IPS-NIHi7 (cell line): ENCODE data around the gene TSPAN14.
A peak's percentile ranks its signal among the peaks of the same experiment; 100 is the strongest.
"Not testable (repeated sequence)": the region's sequence is repeated elsewhere in the genome, so short reads cannot be mapped to it uniquely, and the experiment has no call there.

ENCODE experiments used
- DNase-seq: peaks from one replicate; pipeline ENCODE4 v3.0.0; 2012; ENCODE audit warnings: mixed read lengths; ENCODE audit errors: extremely low spot score

Gene TSPAN14, protein sequence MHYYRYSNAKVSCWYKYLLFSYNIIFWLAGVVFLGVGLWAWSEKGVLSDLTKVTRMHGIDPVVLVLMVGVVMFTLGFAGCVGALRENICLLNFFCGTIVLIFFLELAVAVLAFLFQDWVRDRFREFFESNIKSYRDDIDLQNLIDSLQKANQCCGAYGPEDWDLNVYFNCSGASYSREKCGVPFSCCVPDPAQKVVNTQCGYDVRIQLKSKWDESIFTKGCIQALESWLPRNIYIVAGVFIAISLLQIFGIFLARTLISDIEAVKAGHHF

DNA sequence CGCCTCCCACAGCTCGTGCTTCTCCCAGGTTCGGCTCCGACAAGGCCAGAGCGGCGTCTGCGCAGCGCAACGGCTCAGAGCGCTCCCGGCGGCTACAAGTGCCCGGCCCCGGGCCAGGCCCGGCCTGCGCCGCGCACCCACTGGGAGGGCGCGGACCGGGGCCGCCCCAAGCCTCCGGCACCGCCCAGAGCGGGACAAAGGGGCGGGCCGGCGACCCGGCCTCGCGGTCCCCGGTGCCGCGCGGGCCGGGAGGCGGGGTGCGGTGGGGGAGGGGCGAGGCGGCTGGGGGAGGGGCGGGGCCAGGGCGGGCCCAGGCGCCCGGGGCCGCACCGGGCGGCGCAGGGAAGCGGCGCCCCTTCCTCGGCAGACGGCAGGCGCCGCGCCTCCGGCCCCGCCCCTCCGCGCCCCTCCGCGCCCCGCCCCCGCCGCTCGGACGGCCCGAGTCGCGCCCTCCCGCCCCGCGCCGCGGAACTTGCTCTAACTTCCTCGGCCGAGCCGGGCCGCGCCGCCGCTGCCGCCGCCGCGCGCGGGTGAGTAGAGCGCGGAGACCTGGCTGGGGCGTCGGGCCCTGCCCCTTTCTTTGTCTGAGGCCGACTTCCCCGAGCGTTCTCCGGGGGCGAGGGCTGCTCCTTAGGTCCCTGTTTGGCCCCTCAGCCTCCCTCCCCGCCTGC is at the start of gene TSPAN14:
TSPAN14 (plus strand) TSS at position 469 of the 671 bp plus-strand sequence. CDS start 34,924 bp downstream, outside the sequence.
- peak; percentile 90 for DNase-seq

DNA sequence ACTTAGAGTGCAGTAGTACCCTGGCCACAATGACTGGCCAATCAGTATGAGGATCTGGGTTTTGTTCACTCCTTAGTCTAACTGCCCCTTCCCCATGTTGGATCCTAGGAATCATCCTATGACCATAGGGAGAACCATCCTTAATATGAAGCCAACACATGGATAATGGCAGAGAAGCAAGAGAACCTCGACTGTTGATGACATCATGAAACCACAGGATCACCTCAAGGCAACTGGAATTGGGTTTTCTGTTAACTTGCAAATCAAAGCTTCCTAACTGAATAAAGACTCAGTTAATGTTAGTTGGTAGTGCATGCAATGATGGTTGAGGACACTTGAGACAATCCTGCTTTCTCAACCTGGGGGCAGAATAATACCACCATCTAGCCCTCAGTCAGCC is 49.1 kb upstream of the TSPAN14 start:
- DNase-seq, result no peak

DNA sequence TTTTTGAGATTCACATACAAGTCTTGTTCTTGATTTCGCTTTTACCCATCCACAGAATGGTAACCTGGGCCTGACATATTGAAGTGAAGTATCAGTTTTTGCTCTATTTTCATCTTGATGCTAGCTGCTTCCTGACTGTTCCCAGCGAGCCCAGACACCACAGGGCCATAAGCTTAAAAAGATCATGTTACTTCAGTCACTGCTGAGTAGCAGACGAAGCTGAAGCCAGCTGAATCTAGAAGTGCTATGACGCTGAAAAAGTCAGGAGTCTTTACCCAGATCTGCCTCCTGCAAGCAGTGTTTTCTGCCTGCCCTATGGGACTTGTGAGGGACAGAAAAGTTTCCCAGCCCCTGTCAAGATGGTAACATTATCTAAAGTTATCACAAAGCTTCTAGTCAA is 48.5 kb upstream of the TSPAN14 start:
- DNase-seq, result peak; percentile 38

DNA sequence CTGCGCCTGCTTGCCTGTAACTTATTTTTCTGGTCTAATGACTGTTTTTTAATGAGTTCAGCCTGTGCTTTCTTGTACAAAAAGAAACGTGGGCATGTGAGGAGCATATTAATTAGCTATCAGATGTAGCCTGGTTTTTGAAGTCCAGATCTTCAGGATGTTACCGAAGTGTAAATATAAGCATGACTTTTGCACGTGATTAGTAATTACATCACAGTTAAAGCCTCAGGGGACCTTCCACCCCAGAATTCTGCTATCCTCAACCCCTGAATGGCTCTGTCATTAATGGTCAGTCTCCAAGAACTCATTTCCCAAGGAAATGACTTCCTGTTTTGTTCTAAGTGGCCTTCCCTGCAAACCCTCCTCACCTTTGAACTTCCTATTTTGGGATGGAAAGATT is 47.9 kb upstream of the TSPAN14 start:
- DNase-seq, result no peak

DNA sequence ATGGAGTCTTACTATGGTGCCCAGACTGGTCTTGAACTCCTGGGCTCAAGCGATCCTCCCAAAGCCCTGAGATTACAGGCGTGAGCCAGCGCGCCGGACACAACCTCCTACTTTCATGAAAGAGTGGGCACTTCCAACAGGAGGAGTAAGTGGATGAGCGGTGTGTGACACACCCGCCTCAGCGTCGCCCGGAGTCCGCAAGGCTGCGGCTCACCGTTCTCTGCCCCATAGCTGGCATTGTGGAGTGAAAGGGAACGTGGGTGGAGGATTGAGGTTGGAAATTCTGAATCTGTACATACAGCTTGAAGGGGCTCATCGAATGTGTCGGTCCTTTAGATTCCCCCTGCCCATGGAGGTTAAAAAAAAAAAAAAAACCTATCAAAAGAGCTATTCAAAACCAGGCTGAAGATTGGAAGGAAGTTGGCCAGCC is 46.3 kb upstream of the TSPAN14 start:
- peak; percentile 35 for DNase-seq

DNA sequence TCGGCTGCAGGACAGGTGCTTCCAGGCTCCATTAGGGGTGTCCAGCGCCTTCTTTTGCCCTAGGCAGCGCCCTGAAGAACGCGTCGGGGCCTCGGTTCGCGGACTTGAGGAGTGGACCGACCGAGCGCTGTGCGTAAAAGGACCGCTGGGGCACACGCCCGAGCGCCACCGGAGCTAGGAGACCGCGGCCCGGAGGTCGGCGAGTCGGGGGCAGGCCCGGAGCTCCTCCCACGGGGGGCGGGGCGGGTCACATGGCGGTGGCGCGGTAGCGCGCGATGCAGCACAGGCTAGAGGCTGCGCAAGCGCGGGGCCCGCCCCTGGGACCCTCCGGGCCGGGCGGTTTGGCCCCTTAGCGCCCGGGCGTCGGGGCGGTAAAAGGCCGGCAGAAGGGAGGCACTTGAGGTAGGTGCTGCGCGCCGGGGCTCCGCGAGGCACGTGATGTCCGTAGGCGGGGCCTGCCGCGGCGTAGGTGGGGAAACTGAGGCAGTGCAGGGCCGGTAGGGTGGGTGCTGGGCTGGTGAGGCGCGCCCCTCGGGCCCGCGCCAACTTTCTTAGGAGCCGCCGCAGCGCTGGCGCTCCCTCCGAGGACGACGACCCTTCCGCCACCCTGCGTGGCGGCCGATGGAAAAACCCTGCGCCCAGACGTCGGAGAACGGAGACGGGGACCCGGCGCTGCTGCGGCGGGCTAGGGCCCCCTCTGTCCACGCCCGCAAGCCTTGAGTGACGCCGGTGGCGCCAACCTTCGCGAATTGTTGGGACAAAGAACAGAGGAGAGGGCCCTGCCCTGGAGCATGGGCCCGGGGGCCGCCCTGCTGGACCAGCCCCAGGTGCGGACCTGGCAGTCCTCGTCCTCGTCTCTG is 45.6 kb upstream of the TSPAN14 start, which contains the start of gene PRXL2A:
PRXL2A (plus strand) TSS at position 310 of the 860 bp plus-strand sequence. CDS start 11,917 bp downstream, outside the sequence.
- DNase-seq, result peak; percentile 98

DNA sequence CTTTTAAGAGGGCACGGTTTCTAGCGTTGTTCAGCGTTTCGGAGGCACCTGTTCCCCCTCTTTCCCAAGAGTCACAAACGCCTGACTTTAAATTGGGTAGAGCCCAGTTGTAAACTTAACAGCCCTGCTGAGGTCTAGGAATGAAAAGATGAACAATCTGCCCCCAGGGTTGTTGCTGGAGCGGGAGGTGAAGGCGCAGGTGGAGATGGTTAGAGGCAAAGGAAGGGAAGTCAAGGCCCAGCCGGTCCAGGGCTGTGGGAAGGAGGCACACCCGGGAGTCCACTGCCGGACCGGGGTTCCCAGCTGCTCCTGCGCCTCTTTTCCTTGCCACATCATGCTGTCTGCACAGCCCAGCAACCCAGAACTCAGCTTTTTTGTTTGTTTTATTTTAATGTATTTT is 45.0 kb upstream of the TSPAN14 start:
- no peak for DNase-seq

DNA sequence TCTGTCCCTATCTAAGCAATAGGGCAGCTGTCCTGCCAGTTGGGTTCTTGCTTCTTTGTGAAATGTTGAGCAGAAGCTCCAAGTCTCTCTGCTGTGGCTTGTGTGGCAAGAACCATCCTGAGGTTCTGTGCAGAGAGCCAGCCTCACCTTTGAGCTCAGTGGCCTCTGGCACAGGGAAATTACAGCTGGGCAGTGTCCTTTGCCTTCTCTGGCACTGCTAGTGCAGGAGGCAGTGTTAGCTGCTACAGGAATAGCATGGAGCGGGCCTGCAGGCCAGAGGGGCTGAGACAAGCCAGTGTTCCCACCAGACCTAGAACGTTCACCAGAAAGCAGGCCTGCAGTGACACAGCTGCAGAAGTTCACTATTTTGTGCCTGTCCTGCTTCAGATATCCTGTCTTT is 44.0 kb upstream of the TSPAN14 start:
- DNase-seq, result no peak

DNA sequence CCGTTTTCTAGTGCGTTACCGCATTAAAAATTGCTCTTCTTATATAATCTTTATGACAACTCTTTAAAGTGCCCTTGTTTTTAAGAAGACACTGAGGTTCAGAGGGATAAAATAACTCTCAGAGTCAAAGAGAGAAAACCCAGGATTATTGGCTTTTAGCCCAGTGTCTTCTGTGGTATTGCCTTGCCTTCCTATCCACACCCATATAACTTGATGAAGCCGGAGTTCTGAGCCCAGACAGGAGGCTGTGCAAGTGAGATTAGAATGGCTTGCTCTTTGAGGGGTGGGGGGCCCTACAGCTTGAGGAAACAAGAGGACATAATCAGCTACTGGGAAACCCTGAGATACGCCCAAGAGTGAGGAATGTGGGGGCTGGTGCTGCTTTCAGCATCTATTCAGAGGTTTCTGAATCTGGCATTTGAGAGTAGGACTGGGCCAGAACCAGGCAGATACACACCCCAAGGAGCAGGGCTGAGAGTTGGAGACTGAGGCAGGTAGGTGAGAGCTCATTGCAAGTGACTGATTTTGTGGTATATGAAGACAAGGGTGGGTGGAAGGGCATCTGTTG is 43.4 kb upstream of the TSPAN14 start:
- DNase-seq, result no peak

DNA sequence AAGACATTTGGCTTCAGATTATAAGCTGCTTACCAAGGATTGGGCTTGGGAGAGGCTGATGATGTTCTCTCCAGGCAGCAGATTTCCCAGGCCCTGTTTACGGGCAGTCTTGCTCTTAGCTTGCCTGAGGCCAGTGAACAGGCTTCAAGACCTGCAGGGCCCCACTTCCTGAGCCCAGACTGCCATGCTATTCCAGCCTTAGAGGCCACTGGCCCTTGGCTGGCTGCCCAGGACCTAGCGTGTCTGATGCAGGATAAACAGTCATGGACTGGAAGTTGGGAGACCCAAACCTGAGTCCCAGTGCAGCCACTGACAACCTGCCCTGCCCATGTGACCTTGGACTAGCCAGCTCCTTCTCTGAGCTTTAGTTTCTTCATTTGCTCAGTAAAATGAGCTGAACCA is 42.8 kb upstream of the TSPAN14 start:
- no peak for DNase-seq

DNA sequence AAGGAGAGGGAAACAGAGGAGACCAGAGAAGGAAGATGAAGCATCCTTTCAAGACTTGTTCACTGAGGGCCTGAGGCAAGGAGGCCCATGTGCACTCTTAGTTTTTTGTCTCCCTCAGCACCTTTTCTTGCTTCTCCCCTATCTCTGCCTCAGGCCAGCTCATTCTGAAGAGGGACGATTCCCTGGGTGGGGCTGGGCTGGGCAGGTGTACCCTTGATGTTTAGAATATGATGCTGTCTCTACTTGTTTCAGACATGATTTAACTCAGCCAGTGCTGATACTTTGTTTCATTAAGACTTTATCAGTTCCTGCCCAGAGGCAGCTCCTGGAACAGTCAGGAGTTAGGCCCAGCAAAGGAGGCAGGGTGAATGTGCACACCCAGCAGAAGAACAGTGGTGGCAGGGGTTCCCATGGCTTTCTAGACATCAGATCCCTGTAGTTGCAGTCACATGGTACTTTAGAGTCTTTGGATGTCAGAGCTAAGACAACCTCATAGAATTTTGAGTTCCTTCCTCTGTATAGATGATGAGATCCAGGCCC is 42.4 kb upstream of the TSPAN14 start:
- no peak for DNase-seq

DNA sequence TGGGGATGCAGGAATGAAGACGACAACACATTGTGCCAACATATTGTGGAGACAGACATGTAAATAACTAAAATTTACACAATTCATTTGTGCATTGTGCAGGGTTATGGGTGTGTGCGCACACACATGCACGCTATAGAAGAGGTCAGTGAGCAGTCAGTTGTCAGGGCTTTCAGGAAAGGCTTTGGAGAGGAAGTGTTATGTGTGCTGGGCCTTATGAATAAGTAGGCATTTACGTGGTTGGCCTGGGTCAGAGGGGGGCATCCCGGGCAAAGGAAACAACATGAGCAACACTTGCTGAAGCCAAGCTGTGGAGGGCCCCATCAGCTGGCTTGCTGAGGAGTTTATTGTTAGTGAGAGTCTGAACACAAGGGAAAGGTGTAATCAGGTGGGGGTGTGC is 41.6 kb upstream of the TSPAN14 start:
- no peak for DNase-seq

DNA sequence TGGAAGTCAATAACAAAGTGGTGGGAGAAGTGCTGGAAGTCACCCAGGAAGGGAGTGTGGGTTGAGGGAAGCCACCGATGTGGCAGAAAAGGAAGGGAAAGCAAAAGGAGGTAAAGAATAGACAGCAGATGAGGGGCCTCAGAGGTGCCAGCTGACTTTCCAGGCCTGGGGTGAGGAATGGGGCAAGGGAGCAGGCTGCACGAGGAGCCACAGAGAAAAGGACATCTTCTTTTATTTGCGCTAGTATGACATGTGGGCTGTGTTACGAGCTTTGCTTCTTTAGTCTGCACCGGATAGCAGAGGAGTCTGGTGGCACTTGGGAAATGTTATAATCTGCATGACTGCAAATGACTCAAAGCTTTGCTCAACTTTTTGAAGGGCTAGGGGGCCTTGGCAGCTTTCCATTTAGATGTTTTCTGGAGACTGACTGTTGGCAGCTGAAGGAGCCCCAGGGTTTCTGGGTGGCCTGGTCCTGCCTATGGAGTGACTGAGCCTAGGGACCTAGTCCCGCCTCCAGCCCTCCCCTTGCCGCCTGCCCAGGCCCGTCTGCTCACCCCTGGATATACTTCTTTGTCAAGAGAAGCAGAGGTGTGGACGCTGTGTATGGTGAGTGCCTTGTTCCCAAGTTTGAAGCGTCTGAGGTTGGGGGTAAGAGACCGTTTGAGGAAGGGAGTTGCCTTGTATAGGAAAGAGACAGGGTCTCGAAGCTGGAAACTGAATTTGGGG is 40.7 kb upstream of the TSPAN14 start:
- no peak for DNase-seq

DNA sequence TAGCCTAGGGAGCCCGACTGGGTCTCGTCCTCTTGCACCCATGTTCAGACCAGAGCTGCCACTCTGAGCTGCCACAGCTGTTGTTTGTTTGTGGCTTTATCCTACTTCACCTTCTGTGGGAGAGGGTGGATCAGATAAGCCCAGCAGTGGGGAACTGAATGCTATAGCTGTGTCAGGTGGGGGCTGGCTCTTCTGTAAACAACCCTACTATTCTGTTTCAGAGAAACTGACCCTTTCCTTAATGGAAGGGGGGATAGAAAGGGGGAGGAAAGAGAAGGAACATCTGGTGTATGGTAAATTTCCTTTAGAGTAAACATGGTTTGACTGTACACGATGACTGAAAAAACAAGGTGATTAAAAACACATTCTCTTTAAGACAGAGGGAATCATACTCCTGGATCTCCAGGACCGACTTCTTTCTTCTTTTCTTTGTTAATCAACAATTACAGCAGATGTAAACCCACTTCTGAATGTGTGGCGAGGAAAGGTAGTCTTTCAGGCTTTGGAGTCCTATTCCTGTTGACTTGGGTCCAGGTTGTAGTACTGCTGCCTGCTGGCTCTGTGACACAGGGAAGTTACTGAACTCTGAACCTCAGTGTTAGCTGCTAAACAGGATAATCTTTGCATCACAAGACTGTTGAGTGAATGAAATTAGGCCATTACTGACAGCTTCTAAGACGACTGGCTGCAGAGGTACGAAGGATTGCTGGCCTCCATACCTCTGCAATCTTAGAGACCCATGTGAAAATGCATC is 39.8 kb upstream of the TSPAN14 start:
- DNase-seq, result no peak

DNA sequence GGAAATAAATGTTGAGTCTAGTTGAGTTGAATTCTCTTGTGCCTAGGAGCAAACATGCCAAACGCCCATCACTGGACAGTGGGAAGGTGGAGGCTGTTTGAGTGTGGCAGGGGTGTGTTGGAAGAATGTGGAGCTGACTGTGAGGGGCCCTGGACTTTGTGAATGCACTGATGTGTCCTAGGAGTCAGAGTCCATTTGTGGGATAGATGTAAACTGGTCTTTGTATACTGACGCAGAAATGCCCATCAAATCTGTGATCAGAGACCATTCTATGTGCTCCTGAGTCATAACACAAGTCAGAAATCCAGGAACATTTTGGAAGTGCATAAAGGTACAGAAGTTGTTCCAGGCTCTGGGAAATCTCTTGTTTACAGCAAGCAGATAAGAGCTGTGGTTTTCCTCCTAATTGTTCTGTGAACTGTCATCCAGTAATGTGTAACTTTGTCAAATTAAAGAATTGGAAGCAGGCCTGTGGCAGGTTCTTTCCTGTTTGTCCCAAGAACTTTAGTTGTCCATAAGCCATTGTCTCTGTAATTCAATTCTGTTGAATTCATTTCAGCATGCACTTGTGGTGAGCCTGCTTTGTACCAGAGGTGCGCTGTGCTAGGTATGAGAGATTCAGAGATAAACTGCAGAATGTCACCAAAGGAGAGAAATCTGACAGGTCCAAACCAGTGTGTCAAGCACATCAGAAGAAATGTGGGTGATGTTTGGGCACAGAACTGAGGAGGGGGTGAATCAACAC is 38.2 kb upstream of the TSPAN14 start:
- DNase-seq, result no peak

DNA sequence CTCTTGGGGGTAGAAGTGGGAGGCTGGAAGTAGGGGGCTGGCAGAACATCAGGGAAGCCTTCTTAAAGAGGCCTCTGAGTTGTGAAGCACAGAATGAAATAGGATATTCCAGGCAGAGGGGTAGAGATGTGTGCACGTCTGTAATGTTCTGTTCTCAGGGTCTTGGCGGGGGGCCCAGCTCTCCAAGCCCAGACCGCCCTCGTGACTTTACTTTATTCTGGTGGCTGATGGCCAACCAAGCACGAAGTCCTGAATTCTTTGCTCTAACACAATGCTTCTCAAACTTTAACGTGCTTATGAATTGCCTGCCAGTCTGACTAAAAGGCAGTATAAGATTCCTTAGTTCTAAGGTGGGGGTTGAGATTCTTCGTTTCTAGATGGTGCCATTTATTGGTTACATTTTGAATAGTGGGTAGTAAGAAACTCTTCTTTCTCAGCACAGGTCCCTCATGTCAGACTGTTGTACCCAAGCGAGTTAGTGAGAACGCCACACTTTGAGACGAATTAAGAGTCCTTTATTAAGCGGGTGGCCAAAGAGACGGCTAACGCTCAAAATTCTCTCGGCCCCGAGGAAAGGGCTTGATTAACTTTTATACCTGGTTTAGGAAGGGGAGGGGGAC is 37.5 kb upstream of the TSPAN14 start:
- DNase-seq, result no peak

DNA sequence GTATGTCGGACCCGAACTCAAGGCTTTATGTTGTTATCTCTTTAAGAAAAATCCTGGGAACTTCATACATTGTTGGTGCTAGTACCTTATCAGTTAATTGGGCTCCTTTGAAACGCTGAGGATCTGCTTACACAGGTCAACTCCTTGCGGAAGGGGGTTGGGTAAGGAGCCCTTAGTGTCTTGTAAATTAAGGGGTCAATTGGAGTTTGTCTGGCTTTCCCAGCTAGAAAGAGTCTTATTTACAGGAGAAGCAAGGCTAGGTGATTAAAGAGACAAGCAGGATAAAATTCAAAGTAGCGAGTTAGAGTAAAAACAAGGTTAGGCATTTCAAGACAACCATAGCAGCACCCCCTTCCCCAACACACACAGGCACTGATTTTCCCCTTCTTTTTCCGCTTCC is 36.9 kb upstream of the TSPAN14 start:
- DNase-seq, result not testable (repeated sequence)

DNA sequence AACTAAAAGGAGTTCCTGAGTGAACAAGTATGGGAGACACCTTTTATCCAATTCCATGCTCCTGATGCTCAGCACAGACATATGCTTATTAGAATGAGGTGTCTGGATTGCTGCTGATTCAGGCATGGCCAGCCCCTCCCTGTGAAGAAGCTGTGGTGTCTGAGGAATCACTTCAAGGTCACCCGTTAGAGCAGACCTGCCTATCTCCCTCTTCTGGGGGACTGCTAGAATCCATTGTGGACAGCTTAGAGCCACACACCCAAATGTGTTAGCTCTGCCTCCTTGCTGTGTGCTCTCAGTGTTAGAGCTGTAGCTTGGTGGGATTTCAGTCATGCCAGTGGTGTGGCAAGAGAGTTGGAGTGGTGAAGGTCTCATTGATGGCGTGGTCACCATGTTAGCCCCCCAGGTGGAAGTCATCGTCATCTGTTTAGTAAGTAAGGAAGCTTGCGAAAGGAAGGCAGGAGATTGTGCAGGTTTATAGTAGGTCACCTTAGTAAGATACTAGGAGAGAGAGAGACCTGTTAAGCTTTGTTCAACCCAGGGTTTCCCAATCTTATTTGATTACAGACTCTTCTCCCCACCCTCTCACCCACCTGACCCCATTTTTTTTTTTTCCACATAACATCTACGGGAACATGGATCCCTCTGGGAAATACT is 32.9 kb upstream of the TSPAN14 start:
- no peak for DNase-seq
